Parathyroid adenoma (tissue), 2 donors: ENCODE measurements around the gene CCDC187.

ENCODE experiments used
- H2AFZ ChIP-seq: fragments of 300-600 bp; sonication (generic); one replicate; pipeline ENCODE4 v1.7.0; 2017; ENCODE audit warnings: antibody characterized with exemption, mild to moderate bottlenecking
- H3K27ac ChIP-seq: fragments of 300-600 bp; sonication (generic); one replicate; pipeline ENCODE4 v1.7.0; 2017
- H3K27me3 ChIP-seq: fragments of 300-600 bp; sonication (generic); one replicate; pipeline ENCODE4 v1.7.0; 2017; ENCODE audit warnings: low read length; ENCODE audit not compliant: control insufficient read depth, insufficient read depth
- H3K36me3 ChIP-seq: fragments of 300-600 bp; sonication (generic); one replicate; pipeline ENCODE4 v1.7.0; 2017; ENCODE audit warnings: low read length; ENCODE audit not compliant: control insufficient read depth, insufficient read depth
- H3K4me1 ChIP-seq: fragments of 300-600 bp; sonication (generic); one replicate; pipeline ENCODE4 v1.7.0; 2017; ENCODE audit warnings: control low read depth
- H3K4me2 ChIP-seq: fragments of 300-600 bp; sonication (generic); one replicate; pipeline ENCODE4 v1.7.0; 2017; ENCODE audit warnings: low read length
- H3K4me3 ChIP-seq: fragments of 300-600 bp; sonication (generic); one replicate; pipeline ENCODE4 v1.7.0; 2017; ENCODE audit warnings: low read depth, low read length
- H3K79me2 ChIP-seq: fragments of 300-600 bp; sonication (generic); one replicate; pipeline ENCODE4 v1.7.0; 2017; ENCODE audit warnings: control low read depth
- H3K9ac ChIP-seq: fragments of 300-600 bp; sonication (generic); one replicate; pipeline ENCODE4 v1.7.0; 2017; ENCODE audit warnings: mild to moderate bottlenecking
- H3K9me3 ChIP-seq: fragments of 300-600 bp; sonication (generic); one replicate; pipeline ENCODE4 v1.7.0; 2017; ENCODE audit warnings: low read length; ENCODE audit not compliant: control insufficient read depth
- CTCF ChIP-seq: fragments of 300-600 bp; sonication (generic); IDR thresholded peaks from one replicate; pipeline ENCODE4 v1.7.0; 2017; ENCODE audit warnings: antibody characterized with exemption, mild to moderate bottlenecking
- donor health status: primary hyperparathyroidism.

The CCDC187 gene

GRCh38 chr9:136257381-136258298 lies 46.3 kb downstream of the CCDC187 start:
- H2AFZ ChIP-seq: no peak overlapping the region
- H3K36me3 ChIP-seq: no peaks in the 10 kb centered on the region
- no peak for TF ChIP-seq CTCF
- H3K9me3 ChIP-seq: no peaks in the 10 kb centered on the region
- H3K27ac ChIP-seq: no peak overlapping the region
- H3K4me1 ChIP-seq: no peaks in the 10 kb centered on the region
- no peak overlapping the region for H3K9ac ChIP-seq
- no peaks in the 10 kb centered on the region for H3K79me2 ChIP-seq
- no peak overlapping the region for H3K4me2 ChIP-seq
- H3K4me3 ChIP-seq: no peak overlapping the region
- H3K27me3 ChIP-seq: no peaks in the 10 kb centered on the region

GRCh38 chr9:136255896-136256890 lies 47.7 kb downstream of the CCDC187 start:
- H3K27me3 ChIP-seq: no peaks in the 10 kb centered on the region

GRCh38 chr9:136255166-136255538 lies 48.7 kb downstream of the CCDC187 start:
- Histone ChIP-seq H3K9me3 (no peaks in the 10 kb centered on the region), H3K79me2 (no peaks in the 10 kb centered on the region), H2AFZ (no peak overlapping the region), H3K27ac (no peak overlapping the region), H3K4me1 (no peaks in the 10 kb centered on the region), H3K27me3 (no peaks in the 10 kb centered on the region), H3K9ac (no peak overlapping the region), H3K4me3 (no peak overlapping the region), H3K4me2 (no peak overlapping the region), H3K36me3 (no peaks in the 10 kb centered on the region)
- TF ChIP-seq CTCF: no peak

More at GRCh38 chr9:136255896-136256890, 47.7 kb downstream of the CCDC187 start:
- Histone ChIP-seq H3K79me2 (no peaks in the 10 kb centered on the region), H2AFZ (no peak overlapping the region), H3K27ac (no peak overlapping the region), H3K9ac (no peak overlapping the region), H3K4me1 (no peaks in the 10 kb centered on the region), H3K4me2 (no peak overlapping the region), H3K4me3 (no peak overlapping the region), H3K9me3 (no peaks in the 10 kb centered on the region), H3K36me3 (no peaks in the 10 kb centered on the region)
- TF ChIP-seq CTCF: no peak

- Histone ChIP-seq H3K4me3 (no peak overlapping the region), H3K4me1 (no peaks in the 10 kb centered on the region), H3K79me2 (no peaks in the 10 kb centered on the region), H3K9me3 (no peaks in the 10 kb centered on the region), H2AFZ (no peak overlapping the region), H3K27me3 (no peaks in the 10 kb centered on the region), H3K36me3 (no peaks in the 10 kb centered on the region), H3K4me2 (no peak overlapping the region), H3K9ac (no peak overlapping the region), H3K27ac (no peak overlapping the region)
- TF ChIP-seq CTCF: no peak
Measured at GRCh38 chr9:136254381-136255165, 49.3 kb downstream of the CCDC187 start.
